ENCODE results near the gene SPTBN4.

SPTBN4 gene

GRCh38 chr19:40604647-40605215 lies 137.9 kb downstream of the SPTBN4 start:
- DNase-seq (ENCODE audit: low read depth): no peak

- peak; percentile 47 for DNase-seq (ENCODE audit: low read depth)
Measured at GRCh38 chr19:40605216-40605971, 138.6 kb downstream of the SPTBN4 start.

GRCh38 chr19:40607311-40608239 lies 140.8 kb downstream of the SPTBN4 start:
- DNase-seq (ENCODE audit: low read depth): no peak

- DNase-seq (ENCODE audit: low read depth): no peak
Measured at GRCh38 chr19:40608240-40608621, 141.4 kb downstream of the SPTBN4 start.

- no peak for DNase-seq (ENCODE audit: low read depth)
Measured at GRCh38 chr19:40608957-40609356, 142.2 kb downstream of the SPTBN4 start.

GRCh38 chr19:40609561-40610395 lies 143.0 kb downstream of the SPTBN4 start:
- DNase-seq (ENCODE audit: low read depth): peak; percentile 80

- DNase-seq (ENCODE audit: low read depth): no peak
Measured at GRCh38 chr19:40610396-40611064, 143.7 kb downstream of the SPTBN4 start.

- DNase-seq (ENCODE audit: low read depth): no peak
Measured at GRCh38 chr19:40611096-40611495, 144.3 kb downstream of the SPTBN4 start.

GRCh38 chr19:40611900-40612698 lies 145.3 kb downstream of the SPTBN4 start:
- DNase-seq (ENCODE audit: low read depth): no peak

- peak; percentile 62 for DNase-seq (ENCODE audit: low read depth)
Measured at GRCh38 chr19:40612831-40613689, 146.3 kb downstream of the SPTBN4 start.

- DNase-seq (ENCODE audit: low read depth): peak; percentile 89
Measured at GRCh38 chr19:40613690-40614621, 147.2 kb downstream of the SPTBN4 start.

- peak; percentile 98 for DNase-seq (ENCODE audit: low read depth)
Measured at GRCh38 chr19:40614622-40615411, 148.0 kb downstream of the SPTBN4 start.

- DNase-seq (ENCODE audit: low read depth): no peak
Measured at GRCh38 chr19:40616178-40616577, 149.4 kb downstream of the SPTBN4 start.

GRCh38 chr19:40616941-40617340 lies 150.1 kb downstream of the SPTBN4 start:
- no peak for DNase-seq (ENCODE audit: low read depth)

GRCh38 chr19:40617961-40618360 lies 151.2 kb downstream of the SPTBN4 start:
- DNase-seq (ENCODE audit: low read depth): no peak

GRCh38 chr19:40619333-40620160 lies 152.7 kb downstream of the SPTBN4 start:
- DNase-seq (ENCODE audit: low read depth): no peak

GRCh38 chr19:40620161-40620485 lies 153.3 kb downstream of the SPTBN4 start:
- no peak for DNase-seq (ENCODE audit: low read depth)
